HTERT RPE-1 (cell line): Measurements from ENCODE around the gene CHD9NB.
"Not testable (repeated sequence)": the region's sequence is repeated elsewhere in the genome, so short reads cannot be mapped to it uniquely, and the experiment has no call there.

Experiments used
- in situ Hi-C: fragments of 300-500 bp; cut with MboI; formaldehyde crosslinking; loops from 4 replicates; pipeline ENCODE4 v1.14.3; 2020; ENCODE audit warnings: low sequenced_read_pairs

CHD9NB gene

GRCh38 chr16:53058441-53058840, 5.7 kb upstream of the CHD9NB start:
- in situ Hi-C loops, result no loop called here

DNA sequence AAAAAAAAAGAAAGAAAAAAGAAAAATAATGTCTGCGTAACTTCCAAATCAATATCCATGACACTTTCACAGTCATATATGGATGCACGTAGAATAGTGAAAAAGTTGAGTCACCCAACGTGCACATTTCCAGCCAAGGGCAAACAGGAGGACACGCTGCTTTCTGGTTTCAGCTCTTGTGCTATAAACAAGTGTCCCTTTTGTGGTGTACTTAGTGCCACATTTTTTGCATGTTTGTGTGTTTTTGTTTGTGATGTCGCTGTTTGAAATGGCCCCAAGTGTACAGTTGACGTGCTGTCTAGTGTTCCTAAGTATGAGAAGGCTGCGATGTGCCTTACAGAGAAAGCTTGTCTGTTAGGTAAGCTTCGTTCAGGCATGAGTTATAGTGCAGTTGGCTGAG, 5.0 kb upstream of the CHD9NB start:
- in situ Hi-C loops, result no loop called here

- in situ Hi-C loops, result no loop called here
Observed at GRCh38 chr16:53056392-53056881, 3.7 kb upstream of the CHD9NB start.

- in situ Hi-C loops, result no loop called here
Observed at GRCh38 chr16:53055541-53056391, 3.1 kb upstream of the CHD9NB start.

GRCh38 chr16:53054670-53055485, 2.2 kb upstream of the CHD9NB start, which contains the start of gene CHD9:
TSS of gene CHD9 (plus strand) at chr16:53054991. CDS start at chr16:53156090, 101,099 bp downstream.
- in situ Hi-C loops, result no loop called here

DNA sequence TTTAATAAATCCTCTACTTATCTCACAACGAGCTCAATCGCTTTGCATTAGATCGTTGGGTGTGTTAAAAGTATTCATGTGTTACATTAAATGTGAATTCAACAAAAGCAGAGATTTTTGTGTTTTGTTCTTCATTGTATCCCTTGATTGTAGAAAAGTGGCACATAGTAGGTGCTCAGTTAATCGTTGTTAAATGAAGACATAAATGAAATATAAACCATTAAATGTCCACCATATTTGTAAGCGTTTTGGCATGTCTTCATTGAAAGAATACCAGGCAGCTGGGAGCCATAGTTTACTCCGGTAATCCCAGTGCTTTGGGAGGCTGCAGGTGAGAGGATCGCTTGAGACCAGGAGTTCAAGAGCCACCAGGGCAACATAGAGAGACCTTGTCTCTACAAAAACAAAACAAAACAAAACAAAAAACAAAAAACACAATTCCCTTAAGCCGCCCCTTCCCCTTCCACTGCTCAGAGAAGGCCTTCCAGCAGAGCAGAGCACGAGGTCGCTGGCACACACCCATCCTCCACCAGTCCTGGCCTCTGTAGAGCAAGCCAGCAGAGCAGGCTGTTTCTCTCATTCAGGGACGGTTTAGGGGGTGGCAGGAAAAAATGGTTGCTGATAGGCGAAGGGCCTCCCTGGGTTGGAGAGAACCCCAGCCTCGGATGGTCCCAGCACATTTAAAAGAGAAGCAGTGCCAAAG, 1.4 kb upstream of the CHD9NB start:
- in situ Hi-C loops, result no loop called here

DNA sequence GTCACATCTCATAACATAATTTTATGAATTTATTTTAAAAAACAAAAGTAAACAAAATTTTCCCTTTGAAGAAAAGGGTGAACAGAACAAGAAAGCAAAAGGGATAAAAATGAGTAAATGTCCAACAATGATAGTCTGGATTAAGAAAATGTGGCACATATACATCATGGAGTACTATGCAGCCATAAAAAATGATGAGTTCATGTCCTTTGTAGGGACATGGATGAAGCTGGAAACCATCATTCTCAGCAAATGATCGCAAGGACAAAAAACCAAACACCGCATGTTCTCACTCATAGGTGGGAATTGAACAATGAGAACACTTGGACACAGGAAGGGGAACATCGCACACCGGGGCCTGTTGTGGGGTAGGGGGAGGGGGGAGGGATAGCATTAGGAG, 1.4 kb downstream of the CHD9NB start:
- in situ Hi-C loops, result not testable (repeated sequence)

GRCh38 chr16:53048139-53048915, 4.4 kb downstream of the CHD9NB start:
- in situ Hi-C loops, result no loop called here

- in situ Hi-C loops, result not testable (repeated sequence)
Observed at GRCh38 chr16:53047515-53047914, 5.2 kb downstream of the CHD9NB start.

DNA sequence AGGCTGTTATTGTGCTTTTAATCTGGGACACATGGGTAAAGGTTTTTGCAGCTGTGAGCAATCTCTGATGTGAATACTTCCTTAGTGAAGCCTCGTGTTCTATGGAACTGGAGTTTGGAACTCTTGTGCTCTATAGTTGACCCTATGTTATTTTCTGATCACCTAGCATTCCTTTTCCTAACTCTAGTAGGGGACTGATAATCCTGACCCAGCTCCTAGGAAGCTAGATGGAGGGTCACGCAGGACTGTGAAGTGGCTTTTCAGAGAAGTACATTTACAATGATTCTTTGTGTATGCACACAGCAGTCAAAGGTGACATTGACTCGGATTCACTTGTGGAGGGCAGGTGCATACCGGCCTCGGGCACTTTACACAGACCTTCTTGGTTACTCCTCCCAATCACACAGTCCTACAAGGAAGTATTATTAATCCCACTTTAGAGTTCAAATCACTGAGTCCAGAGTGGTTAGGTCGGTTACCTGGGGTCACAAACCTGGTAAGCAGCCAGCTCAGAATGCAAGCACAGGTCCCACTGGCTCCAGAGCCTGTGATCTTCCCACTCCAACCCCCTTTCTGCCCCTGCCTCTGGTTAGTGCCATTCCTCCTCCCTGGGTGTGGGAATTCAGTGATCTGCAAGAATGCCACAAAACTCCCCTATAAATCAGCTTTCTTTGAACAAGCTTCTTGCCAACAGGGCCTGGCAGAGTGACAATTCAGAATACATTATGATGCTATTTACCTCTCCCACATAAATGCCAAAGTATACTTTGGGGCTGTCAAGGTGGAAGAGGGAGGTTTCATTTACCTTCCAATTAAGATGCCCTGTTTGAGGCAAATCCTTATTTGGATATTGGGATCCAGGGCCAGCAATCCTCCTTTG, 7.1 kb downstream of the CHD9NB start:
- in situ Hi-C loops, result no loop called here

GRCh38 chr16:53043986-53044601, 8.6 kb downstream of the CHD9NB start:
- in situ Hi-C loops, result no loop called here

- in situ Hi-C loops, result no loop called here
Observed at GRCh38 chr16:53043428-53043831, 9.3 kb downstream of the CHD9NB start.

DNA sequence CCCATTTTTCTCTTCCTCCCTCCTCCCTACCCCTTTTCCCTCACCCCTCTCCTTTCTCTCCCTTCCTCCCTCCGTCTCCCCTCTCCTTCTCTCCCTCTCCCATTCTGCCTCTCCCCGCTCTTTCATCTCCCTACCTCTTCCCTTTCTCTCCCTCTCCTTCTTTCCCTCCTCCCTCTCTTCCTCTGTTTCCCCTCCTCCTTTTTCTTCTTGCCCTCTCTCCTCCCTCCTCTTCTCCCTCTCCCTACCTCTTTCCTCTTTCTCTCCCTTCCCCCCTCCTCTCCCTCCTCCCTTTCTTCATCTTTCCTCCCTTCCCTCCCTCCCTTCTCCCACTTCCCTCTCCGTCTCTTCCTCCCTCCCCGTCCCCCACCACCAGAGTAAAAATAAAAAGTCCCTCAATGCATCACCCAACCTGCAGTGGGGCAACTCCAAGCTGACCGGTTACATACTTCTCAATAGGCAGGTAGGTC, 10.4 kb downstream of the CHD9NB start:
- in situ Hi-C loops, result no loop called here

GRCh38 chr16:53041320-53042051, 11.2 kb downstream of the CHD9NB start:
- in situ Hi-C loops, result no loop called here

GRCh38 chr16:53040788-53041187, 11.9 kb downstream of the CHD9NB start:
- in situ Hi-C loops, result no loop called here

DNA sequence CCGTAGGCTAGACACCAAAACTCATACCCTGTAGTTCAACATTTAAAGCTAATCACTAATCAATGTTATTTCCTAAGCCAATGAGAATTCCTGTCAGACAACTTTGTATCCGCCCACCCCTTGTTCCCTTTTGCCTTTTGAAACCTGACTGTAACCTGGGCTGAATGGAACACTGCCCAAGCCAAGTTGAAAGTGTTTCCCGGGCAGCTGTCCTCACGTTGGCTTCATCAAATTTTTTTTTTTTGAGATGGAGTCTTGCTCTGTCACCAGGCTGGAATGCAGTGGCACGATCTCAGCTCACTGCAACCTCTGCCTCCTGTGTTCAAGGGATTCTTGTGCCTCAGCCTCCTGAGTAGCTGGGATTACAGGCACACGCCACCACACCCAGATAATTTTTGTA, 16.0 kb downstream of the CHD9NB start:
- in situ Hi-C loops, result not testable (repeated sequence)

DNA sequence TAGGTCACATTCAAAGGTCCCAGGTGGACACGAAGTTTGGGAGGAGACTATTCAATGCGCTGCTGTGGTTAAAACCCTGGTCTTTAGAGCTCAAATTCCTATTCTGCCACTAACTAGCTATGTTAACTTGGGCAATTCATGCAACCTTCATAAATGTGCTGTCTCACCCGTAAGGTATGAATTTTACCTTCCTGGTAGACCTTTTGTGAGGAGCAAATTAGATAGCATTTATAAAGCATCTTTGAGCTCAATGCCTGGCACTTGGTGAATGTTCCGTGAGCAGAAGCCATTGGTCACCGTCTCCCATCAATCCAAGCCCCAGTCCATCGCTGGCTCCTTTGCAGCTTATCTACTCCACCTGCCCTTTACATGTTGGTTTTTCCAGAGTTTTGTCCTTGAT, 16.6 kb downstream of the CHD9NB start:
- in situ Hi-C loops, result no loop called here
